T-cell (primary cell): ENCODE data around the gene ATP8B3. TPM values are rescaled to one million over a fixed set of nuclear protein-coding genes. Genes with fewer than 3 reads are reported as not detected.
A peak's percentile ranks its signal among the peaks of the same experiment; 100 is the strongest.
"Not testable (repeated sequence)": the region's sequence is repeated elsewhere in the genome, so short reads cannot be mapped to it uniquely, and the experiment has no call there.

Experiments
- ATAC-seq, 4 experiments: fragments of 200-7000 bp in 3 of 4; fragments of 150-1000 bp in 1 of 4; cut with Tn5 transposase; replicated peaks in 1 of 4; 1 replicate in 3 of 4; 2 replicates in 1 of 4; pipeline ENCODE4 v1.10.0; 2021; ENCODE audit warnings: moderate library complexity in 3 of 4, mild to moderate bottlenecking in 2 of 4, moderate number of reproducible peaks in 1 of 4
- CTCF ChIA-PET, 2 donors: fragments of 300-600 bp; sonication (Branson Sonifier 250); formaldehyde crosslinking; loops; one replicate each; lab custom pipeline; 2022; ENCODE audit warnings: antibody characterized with exemption in 2 of 2; lab: Charles Lee
- POLR2A ChIA-PET, 2 donors: fragments of 300-600 bp; sonication (Branson Sonifier 250); formaldehyde crosslinking; loops; one replicate each; lab custom pipeline; 2022; ENCODE audit warnings: antibody characterized with exemption in 2 of 2; lab: Charles Lee
- DNase-seq, 35 experiments: peaks; one replicate each; pipeline versions ENCODE4 v3.0.0 to v3.0.0-alpha.2; 2013 to 2023
- H3K27ac ChIP-seq: one replicate; pipeline ENCODE4 v1.5.1; 2013; ENCODE audit warnings: low read length
- H3K27me3 ChIP-seq, 2 experiments: replicated peaks in 1 of 2; 1 replicate in 1 of 2; 2 replicates in 1 of 2; pipeline versions ENCODE4 v1.6.1 to v1.7.0; 2013; ENCODE audit warnings: low read length in 1 of 2, mixed read lengths in 1 of 2; ENCODE audit not compliant: control insufficient read depth in 2 of 2, insufficient read depth in 2 of 2; ENCODE audit errors: extremely low read depth in 1 of 2
- H3K36me3 ChIP-seq, 2 donors: 1 replicate in 1 of 2; 2 replicates in 1 of 2; pipeline versions ENCODE4 v1.6.1 to v1.7.0; 2013; ENCODE audit warnings: low read length in 1 of 2; ENCODE audit not compliant: control insufficient read depth in 2 of 2, insufficient read depth in 1 of 2; ENCODE audit errors: extremely low read depth in 1 of 2
- H3K4me1 ChIP-seq, 2 experiments: 1 replicate in 1 of 2; 2 replicates in 1 of 2; pipeline versions ENCODE4 v1.6.1 to v1.7.0; 2013; ENCODE audit warnings: low read length in 2 of 2, mixed read lengths in 1 of 2; ENCODE audit not compliant: insufficient read depth in 2 of 2, control insufficient read depth in 1 of 2; ENCODE audit errors: extremely low read depth in 1 of 2
- H3K4me3 ChIP-seq, 2 donors: 1 replicate in 1 of 2; 2 replicates in 1 of 2; pipeline versions ENCODE4 v1.5.1 to v1.7.0; 2013; ENCODE audit warnings: mild to moderate bottlenecking in 2 of 2, low read length in 1 of 2, moderate library complexity in 1 of 2; ENCODE audit not compliant: control insufficient read depth in 1 of 2; ENCODE audit errors: extremely low read depth in 1 of 2
- H3K9me3 ChIP-seq: 2 replicates; pipeline ENCODE4 v1.7.0; 2013
- H3K27ac Mint-ChIP-seq, 2 donors: one replicate each; pipeline ENCODE4 v1.8.0; 2020 to 2021; ENCODE audit warnings: mild to moderate bottlenecking in 2 of 2, mixed read lengths in 2 of 2
- H3K27me3 Mint-ChIP-seq, 2 donors: one replicate each; pipeline ENCODE4 v1.8.0; 2021 to 2022; ENCODE audit warnings: mixed read lengths in 2 of 2
- H3K36me3 Mint-ChIP-seq: one replicate; pipeline ENCODE4 v1.8.0; 2021; ENCODE audit warnings: mixed read lengths
- H3K4me1 Mint-ChIP-seq, 3 donors: one replicate each; pipeline ENCODE4 v1.8.0; 2020 to 2022; ENCODE audit warnings: mixed read lengths in 3 of 3, mild to moderate bottlenecking in 1 of 3
- H3K4me3 Mint-ChIP-seq, 3 donors: one replicate each; pipeline ENCODE4 v1.8.0; 2020 to 2022; ENCODE audit warnings: mild to moderate bottlenecking in 3 of 3, mixed read lengths in 3 of 3, moderate library complexity in 3 of 3
- H3K9me3 Mint-ChIP-seq, 3 donors: one replicate each; pipeline ENCODE4 v1.8.0; 2020 to 2022; ENCODE audit warnings: mixed read lengths in 3 of 3
- WGBS: methylation state at CpG from one replicate; pipeline ENCODE4 v1.1.5; 2013; ENCODE audit warnings: missing lambda C conversion rate; ENCODE audit not compliant: insufficient coverage; 5-methylcytosine and 5-hydroxymethylcytosine counted together
- total RNA-seq, 35 experiments: library from RNA in 6 of 35; stranded (reverse) in 6 of 35; fragments of 120-200 nt in 1 of 35; gene quantifications; one replicate each; pipeline versions ENCODE4 v1.2.1 to v1.2.4 and lab custom pipeline; 2013 to 2026

Gene ATP8B3
- total RNA-seq, 5 donors from 2014 or later (not counting 1 experiment from before 2014, with no cell fraction given), result 3.5 to 5.7 (median 4.0) TPM

DNA sequence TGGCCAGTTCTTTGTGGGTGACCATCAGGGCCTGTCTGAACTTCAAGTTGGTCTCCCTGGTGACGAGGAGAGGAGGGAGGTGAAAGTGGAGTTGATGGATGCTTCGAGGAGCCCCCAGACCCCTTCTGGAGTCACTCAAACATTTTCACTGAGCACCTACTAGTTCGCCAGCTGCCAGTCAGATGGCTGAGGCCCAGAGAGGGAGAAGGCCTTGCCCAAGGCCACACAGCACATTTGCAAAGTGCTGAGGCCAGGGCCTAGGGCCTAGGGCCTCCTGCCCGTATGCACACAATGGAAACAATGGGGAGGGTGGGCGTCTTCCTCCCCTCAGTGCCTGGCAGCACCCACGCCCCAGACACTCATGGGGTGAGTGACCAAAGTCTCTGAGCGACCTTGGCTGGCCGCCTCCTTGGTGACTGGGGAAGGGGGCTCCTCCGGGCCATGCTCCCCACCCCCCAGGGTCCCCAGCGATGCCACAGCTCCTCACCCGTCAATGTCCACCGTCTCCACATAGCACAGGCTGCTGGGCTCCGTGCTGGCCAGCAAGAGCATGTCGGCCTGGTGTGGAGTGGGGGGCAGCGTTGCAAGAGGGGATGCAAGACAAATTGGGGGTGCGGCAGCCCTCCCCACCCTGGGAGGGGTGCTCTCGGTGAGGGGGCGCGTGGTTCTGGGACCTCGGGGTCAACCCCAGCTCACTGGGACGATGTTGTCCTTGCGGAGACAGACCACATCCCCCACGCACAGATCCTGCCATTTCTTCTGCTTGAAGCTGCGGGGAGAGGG is 6.5 kb downstream of the ATP8B3 start:
- no peak overlapping the region for H3K4me3 Mint-ChIP-seq
- no peaks in the 10 kb centered on the region for H3K4me1 Mint-ChIP-seq
- H3K27ac Mint-ChIP-seq, result no peak overlapping the region
- H3K4me3 ChIP-seq, result no peak overlapping the region
- no peaks in the 10 kb centered on the region for H3K9me3 ChIP-seq
- ChIA-PET CTCF (no interaction called here), POLR2A (no interaction called here)
- H3K36me3 ChIP-seq, result no peaks in the 10 kb centered on the region
- 87% methylated on average over 9 of the region's 24 CpGs for WGBS
- no peak overlapping the region for H3K27ac ChIP-seq
- H3K9me3 Mint-ChIP-seq, result no peaks in the 10 kb centered on the region
- H3K36me3 Mint-ChIP-seq, result no peaks in the 10 kb centered on the region
- DNase-seq, result no peak
- no peaks in the 10 kb centered on the region for H3K27me3 Mint-ChIP-seq
- no peaks in the 10 kb centered on the region for H3K4me1 ChIP-seq
- H3K27me3 ChIP-seq, result no peaks in the 10 kb centered on the region
- ATAC-seq, result no peak

DNA sequence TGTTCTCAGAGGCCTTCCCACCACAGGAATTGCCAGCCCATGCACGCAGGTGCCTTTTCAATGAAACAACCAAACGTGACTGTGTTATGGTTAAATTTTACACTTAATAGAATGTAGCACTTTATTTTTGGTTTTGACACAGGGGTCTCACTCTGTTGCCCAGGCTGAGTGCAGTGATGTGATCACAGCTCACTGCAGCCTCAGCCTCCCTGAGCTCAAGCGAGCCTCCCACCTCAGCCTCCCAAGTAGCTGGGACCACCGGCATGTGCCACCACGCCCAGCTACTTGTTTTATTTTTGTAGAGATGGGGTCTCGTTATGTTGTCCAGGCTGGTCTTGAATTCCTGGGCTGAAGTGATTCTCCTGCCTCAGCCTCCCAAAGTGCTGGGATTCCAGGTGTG is 7.2 kb downstream of the ATP8B3 start:
- ATAC-seq (no peak), DNase-seq (no peak)
- Histone ChIP-seq H3K36me3 (no peaks in the 10 kb centered on the region), H3K9me3 (no peaks in the 10 kb centered on the region), H3K4me1 (no peaks in the 10 kb centered on the region), H3K4me3 (no peak overlapping the region), H3K27ac (no peak overlapping the region), H3K27me3 (no peaks in the 10 kb centered on the region)
- Mint-ChIP-seq H3K36me3 (peaks cover 4% of the 10 kb centered on the region), H3K4me3 (no peak overlapping the region), H3K9me3 (no peaks in the 10 kb centered on the region), H3K27me3 (no peaks in the 10 kb centered on the region), H3K4me1 (no peaks in the 10 kb centered on the region), H3K27ac (no peak overlapping the region)
- ChIA-PET CTCF (no interaction called here), POLR2A (no interaction called here)
- no CpG with 5 or more reads among the region's 6 CpGs for WGBS

DNA sequence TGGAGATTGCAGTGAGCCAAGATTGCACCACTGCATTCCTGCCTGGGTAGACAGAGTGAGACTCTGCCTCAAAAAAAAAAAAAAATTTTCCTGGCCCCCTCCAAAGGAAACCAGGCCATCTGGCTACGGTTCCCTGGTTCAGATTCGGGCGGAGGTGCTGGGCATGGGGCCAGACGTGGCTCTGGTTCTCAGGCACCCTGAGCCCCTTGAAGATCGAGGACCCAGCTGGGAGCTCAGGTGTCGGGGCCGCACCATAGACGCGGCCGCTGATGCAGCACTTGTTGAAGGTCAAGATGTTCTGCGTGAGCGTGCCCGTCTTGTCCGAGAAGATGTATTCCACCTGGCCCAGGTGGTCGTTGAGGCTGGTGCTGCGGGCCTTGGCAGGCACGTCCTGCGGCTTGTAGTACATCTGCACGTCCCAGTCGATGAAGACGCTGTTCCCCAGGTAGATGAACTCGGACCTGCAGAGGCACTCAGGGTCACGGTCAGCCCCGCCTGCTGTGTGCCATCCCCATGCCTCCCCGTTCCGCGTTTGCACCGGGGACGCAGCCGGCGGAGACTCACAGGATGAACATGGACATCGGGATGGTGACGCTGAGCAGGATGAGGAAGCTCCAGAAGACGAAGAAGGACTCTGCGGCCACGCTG is 12.3 kb downstream of the ATP8B3 start:
- H3K9me3 Mint-ChIP-seq, result no peaks in the 10 kb centered on the region
- Histone ChIP-seq H3K36me3 (no peaks in the 10 kb centered on the region), H3K27ac (no peak overlapping the region), H3K9me3 (no peaks in the 10 kb centered on the region), H3K4me1 (peaks cover 0 to 9% of the 10 kb centered on the region in 2 experiments), H3K4me3 (no peak overlapping the region), H3K27me3 (peaks cover 0 to 23% of the 10 kb centered on the region in 2 experiments)
- H3K4me3 Mint-ChIP-seq, result no peak overlapping the region
- WGBS, result 96% methylated on average over 36 of the region's 36 CpGs
- H3K4me1 Mint-ChIP-seq, result no peaks in the 10 kb centered on the region
- ChIA-PET POLR2A (no interaction called here), CTCF (no interaction called here)
- H3K27me3 Mint-ChIP-seq, result peaks cover 7 to 10% of the 10 kb centered on the region in 2 donors
- DNase-seq (no peak), ATAC-seq (no peak)
- peaks cover 5% of the 10 kb centered on the region for H3K36me3 Mint-ChIP-seq
- no peak overlapping the region for H3K27ac Mint-ChIP-seq

DNA sequence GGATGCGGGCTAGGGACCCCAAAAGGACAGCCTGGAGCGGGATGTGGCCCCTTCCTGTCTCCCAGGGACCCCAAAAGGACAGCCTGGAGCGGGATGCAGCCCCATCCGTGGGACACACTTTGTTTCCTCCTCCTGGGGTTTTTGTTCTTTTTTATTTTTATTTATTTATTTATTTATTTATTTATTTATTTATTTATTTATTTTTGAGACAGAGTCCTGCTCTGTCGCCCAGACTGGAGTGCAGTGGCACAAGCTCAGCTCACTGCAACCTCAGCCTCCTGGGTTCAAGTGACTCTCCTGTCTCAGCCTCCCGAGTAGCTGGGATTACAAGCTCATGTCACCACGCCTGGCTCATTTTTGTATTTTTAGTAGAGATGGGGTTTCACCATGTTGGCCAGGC is 14.8 kb downstream of the ATP8B3 start:
- H3K9me3 Mint-ChIP-seq, ATAC-seq, DNase-seq, H3K36me3 ChIP-seq, H3K9me3 ChIP-seq, CTCF ChIA-PET, H3K4me1 Mint-ChIP-seq, H3K36me3 Mint-ChIP-seq, H3K4me1 ChIP-seq, H3K27ac ChIP-seq, POLR2A ChIA-PET, H3K4me3 ChIP-seq, H3K27ac Mint-ChIP-seq: not testable (repeated sequence)
- Mint-ChIP-seq H3K27me3 (peaks cover 7 to 17% of the 10 kb centered on the region in 2 donors), H3K4me3 (peak overlapping the region in 1 of 3 donors; percentile 32)
- H3K27me3 ChIP-seq, result peaks cover 0 to 38% of the 10 kb centered on the region in 2 experiments
- WGBS, result 86% methylated on average over 2 of the region's 7 CpGs

DNA sequence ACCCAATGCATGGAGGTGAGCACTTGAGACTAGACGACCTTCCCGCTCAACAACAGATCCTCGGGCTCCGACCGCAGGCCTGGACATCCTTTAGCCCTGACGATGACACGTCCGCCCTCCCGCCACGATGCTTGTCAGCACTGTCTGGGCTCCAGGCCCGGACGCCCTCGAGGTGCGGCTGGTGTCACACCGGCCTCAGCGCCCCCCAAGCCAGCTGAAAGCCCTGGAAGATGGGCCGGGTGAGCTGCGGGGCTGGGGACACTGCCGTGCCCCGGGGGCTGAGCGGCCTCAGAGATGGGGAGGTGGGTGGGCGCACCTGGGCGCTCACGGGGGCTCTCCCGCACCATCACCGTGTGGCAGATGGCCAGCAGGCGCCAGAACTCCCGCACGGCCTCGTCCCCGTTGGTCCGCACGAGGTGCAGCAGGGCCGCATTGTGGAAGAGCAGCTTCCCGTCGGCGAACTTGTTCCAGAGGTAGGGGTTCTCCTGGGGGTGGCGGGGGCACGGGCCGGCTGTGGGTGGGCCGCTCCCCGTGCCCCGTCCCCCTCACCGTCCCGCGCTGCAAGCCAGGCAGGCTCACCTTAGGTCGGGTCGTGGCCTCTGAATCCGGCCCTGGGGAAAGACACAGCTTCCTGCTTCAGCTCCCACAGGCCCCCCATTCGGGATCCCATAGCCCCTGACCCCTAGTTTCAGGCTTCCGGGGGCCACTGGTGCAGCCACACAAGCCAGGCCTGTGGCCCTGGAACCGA is 15.5 kb downstream of the ATP8B3 start:
- DNase-seq, result no peak
- H3K27ac ChIP-seq, result no peak overlapping the region
- no peak for ATAC-seq
- no peaks in the 10 kb centered on the region for H3K36me3 ChIP-seq
- peaks cover 0 to 44% of the 10 kb centered on the region in 2 experiments for H3K27me3 ChIP-seq
- peaks cover 7 to 17% of the 10 kb centered on the region in 2 donors for H3K27me3 Mint-ChIP-seq
- no peak overlapping the region for H3K4me3 Mint-ChIP-seq
- H3K4me1 Mint-ChIP-seq, result no peaks in the 10 kb centered on the region
- H3K27ac Mint-ChIP-seq, result no peak overlapping the region
- WGBS, result 67% methylated on average over 41 of the region's 52 CpGs
- peaks cover 5% of the 10 kb centered on the region for H3K36me3 Mint-ChIP-seq
- no peak overlapping the region for H3K4me3 ChIP-seq
- H3K9me3 Mint-ChIP-seq, result no peaks in the 10 kb centered on the region
- POLR2A ChIA-PET, result no interaction called here
- CTCF ChIA-PET, result interaction anchor here in 1 of 2 donors (0.5 to 0.6 kb wide), 2 partner anchors 18 to 27 kb away, joined by 3 to 4 read pairs; no protein-coding TSS in a partner anchor
- peaks cover 0 to 9% of the 10 kb centered on the region in 2 experiments for H3K4me1 ChIP-seq
- no peaks in the 10 kb centered on the region for H3K9me3 ChIP-seq

DNA sequence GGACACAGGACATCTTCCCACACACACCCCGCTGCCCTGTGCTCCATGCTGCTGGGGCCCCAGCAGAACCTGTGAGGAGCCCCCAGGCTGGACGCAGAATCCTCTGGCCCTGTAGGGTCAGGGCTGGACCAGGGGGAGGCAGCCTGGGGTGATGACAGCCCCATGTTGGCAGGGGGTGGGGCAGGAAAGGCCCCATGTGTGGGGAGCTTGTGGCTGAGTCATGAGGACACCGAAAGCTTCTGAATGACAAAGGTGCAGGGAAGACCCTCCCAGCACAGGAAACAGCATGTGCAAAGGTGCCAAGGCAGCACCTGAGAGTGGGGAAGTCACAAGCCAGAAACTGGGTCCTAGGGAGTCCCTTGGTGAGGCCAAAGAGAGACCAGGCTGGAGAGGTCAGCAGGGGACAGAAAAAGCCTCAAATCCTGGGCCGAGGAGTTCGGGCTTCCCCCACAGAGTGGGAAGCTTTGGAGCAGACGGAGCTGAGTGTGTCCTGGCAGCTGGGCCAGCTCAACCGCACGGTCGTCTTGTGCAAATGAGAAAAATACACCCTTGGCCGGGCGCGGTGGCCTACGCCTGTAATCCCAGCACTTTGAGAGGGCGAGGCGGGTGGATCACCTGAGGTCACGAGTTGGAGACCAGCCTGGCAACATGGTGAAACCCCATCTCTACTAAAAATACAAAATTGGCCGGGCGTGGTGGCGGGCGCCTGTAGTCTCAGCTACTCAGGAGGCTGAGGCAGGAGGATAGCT is 17.5 kb downstream of the ATP8B3 start:
- Mint-ChIP-seq H3K9me3 (no peaks in the 10 kb centered on the region), H3K27me3 (peaks cover 7 to 21% of the 10 kb centered on the region in 2 donors), H3K4me3 (no peak overlapping the region), H3K36me3 (no peaks in the 10 kb centered on the region), H3K4me1 (no peaks in the 10 kb centered on the region), H3K27ac (no peak overlapping the region)
- H3K27ac ChIP-seq, result no peak overlapping the region
- no peaks in the 10 kb centered on the region for H3K36me3 ChIP-seq
- H3K9me3 ChIP-seq, result no peaks in the 10 kb centered on the region
- DNase-seq, result no peak
- H3K4me3 ChIP-seq, result no peak overlapping the region
- peaks cover 0 to 9% of the 10 kb centered on the region in 2 experiments for H3K4me1 ChIP-seq
- ATAC-seq, result no peak
- H3K27me3 ChIP-seq, result peaks cover 0 to 59% of the 10 kb centered on the region in 2 experiments
- 83% methylated on average over 13 of the region's 20 CpGs for WGBS
- ChIA-PET POLR2A (no interaction called here), CTCF (interaction anchor here (0.7 to 1.3 kb wide), 4 partner anchors 13 to 249 kb away, joined by 3 to 5 read pairs (median 4); no protein-coding TSS in a partner anchor)
